ENCODE results near the gene ZNF692.
A peak's percentile ranks its signal among the peaks of the same experiment; 100 is the strongest.
"Not testable (repeated sequence)": the region's sequence is repeated elsewhere in the genome, so short reads cannot be mapped to it uniquely, and the experiment has no call there.

Gene ZNF692

GRCh38 chr1:248858891-248859889 is at the start of gene ZNF692:
TSS of gene ZNF692 (minus strand) at chr1:248859085. CDS start at chr1:248858309, 776 bp downstream.
- peak; percentile 95 for DNase-seq (ENCODE audit: low spot score)

- DNase-seq (ENCODE audit: low spot score), result no peak
Observed at GRCh38 chr1:248906753-248907661, 48.1 kb upstream of the ZNF692 start.

- DNase-seq (ENCODE audit: low spot score), result peak; percentile 83
Observed at GRCh38 chr1:248906009-248906752, 47.3 kb upstream of the ZNF692 start, which contains the start of gene PGBD2. TSS of gene PGBD2 (plus strand) at chr1:248906235. CDS start at chr1:248913863, 7,628 bp downstream.

GRCh38 chr1:248905662-248906008 is 46.8 kb upstream of the ZNF692 start:
- DNase-seq (ENCODE audit: low spot score), result no peak

GRCh38 chr1:248904437-248905216 is 45.7 kb upstream of the ZNF692 start:
- DNase-seq (ENCODE audit: low spot score), result no peak

- no peak for DNase-seq (ENCODE audit: low spot score)
Observed at GRCh38 chr1:248901578-248901977, 42.7 kb upstream of the ZNF692 start.

- DNase-seq (ENCODE audit: low spot score), result no peak
Observed at GRCh38 chr1:248900637-248901036, 41.8 kb upstream of the ZNF692 start.

- no peak for DNase-seq (ENCODE audit: low spot score)
Observed at GRCh38 chr1:248897412-248898337, 38.8 kb upstream of the ZNF692 start.

- no peak for DNase-seq (ENCODE audit: low spot score)
Observed at GRCh38 chr1:248894837-248895236, 36.0 kb upstream of the ZNF692 start.

- DNase-seq (ENCODE audit: low spot score), result no peak
Observed at GRCh38 chr1:248892590-248892989, 33.7 kb upstream of the ZNF692 start.

GRCh38 chr1:248891758-248892157 is 32.9 kb upstream of the ZNF692 start:
- DNase-seq (ENCODE audit: low spot score), result no peak

- DNase-seq (ENCODE audit: low spot score), result no peak
Observed at GRCh38 chr1:248890549-248891498, 31.9 kb upstream of the ZNF692 start.

GRCh38 chr1:248889914-248890243 is 31.0 kb upstream of the ZNF692 start:
- DNase-seq (ENCODE audit: low spot score), result not testable (repeated sequence)

GRCh38 chr1:248886237-248886895 is 27.5 kb upstream of the ZNF692 start:
- no peak for DNase-seq (ENCODE audit: low spot score)

GRCh38 chr1:248885646-248886045 is 26.8 kb upstream of the ZNF692 start:
- no peak for DNase-seq (ENCODE audit: low spot score)

GRCh38 chr1:248884632-248885295 is 25.9 kb upstream of the ZNF692 start:
- DNase-seq (ENCODE audit: low spot score), result no peak

GRCh38 chr1:248882427-248882826 is 23.5 kb upstream of the ZNF692 start:
- not testable (repeated sequence) for DNase-seq (ENCODE audit: low spot score)

- no peak for DNase-seq (ENCODE audit: low spot score)
Observed at GRCh38 chr1:248881261-248881660, 22.4 kb upstream of the ZNF692 start.

Measured in pons (tissue), 1 donor.